HepG2 (cell line): ENCODE results near the gene SPARC. TPM values are rescaled to one million over a fixed set of nuclear protein-coding genes. Genes with fewer than 3 reads are reported as not detected.
A peak's percentile ranks its signal among the peaks of the same experiment; 100 is the strongest.

Experiments
- CHD4 ChIP-seq: fragments of 200-600 bp; sonication (generic); IDR thresholded peaks from 2 replicates; pipeline ENCODE4 v1.7.0; 2017; ENCODE audit warnings: mild to moderate bottlenecking, low read length, borderline replicate concordance
- CREB1 ChIP-seq, 2 experiments: fragments of 450-650 bp in 1 of 2; IDR thresholded peaks; 2 replicates each; pipeline ENCODE4 v1.6.1; 2016 to 2017; ENCODE audit warnings: control low read depth in 1 of 2, mild to moderate bottlenecking in 1 of 2, missing compliant biosample characterization in 1 of 2, missing genetic modification characterization in 1 of 2
- EP300 ChIP-seq, 3 experiments: sonication (generic) in 1 of 3; formaldehyde crosslinking in 1 of 3; IDR thresholded peaks; 2 replicates each; pipeline versions ENCODE4 v1.5.1 to v1.6.1; 2011 to 2020; ENCODE audit warnings: low read depth in 2 of 3, low read length in 2 of 3, borderline replicate concordance in 1 of 3, improper control_type of control experiment in 1 of 3, mild to moderate bottlenecking in 1 of 3, missing genetic modification reagents in 1 of 3, moderate library complexity in 1 of 3
- GATA4 ChIP-seq: sonication (generic); IDR thresholded peaks from 2 replicates; pipeline ENCODE4 v1.6.1; 2016; ENCODE audit warnings: antibody characterized with exemption, low read depth, borderline replicate concordance
- IKZF5 ChIP-seq: IDR thresholded peaks from 2 replicates; pipeline ENCODE4 v1.6.1; 2018; ENCODE audit warnings: missing genetic modification reagents, mild to moderate bottlenecking, missing compliant biosample characterization
- JARID2 ChIP-seq: sonication (generic); formaldehyde crosslinking; IDR thresholded peaks from 2 replicates; pipeline ENCODE4 v1.8.1; 2023; ENCODE audit warnings: missing genetic modification reagents, inconsistent platforms; ENCODE audit not compliant: insufficient replicate concordance
- JUN ChIP-seq: sonication (generic); formaldehyde crosslinking; IDR thresholded peaks from 2 replicates; pipeline ENCODE4 v1.4.0; 2020; ENCODE audit warnings: mild to moderate bottlenecking, missing genetic modification reagents
- NR2F2 ChIP-seq: IDR thresholded peaks from 2 replicates; pipeline ENCODE4 v1.6.1; 2012; ENCODE audit warnings: low read depth, inconsistent platforms, borderline replicate concordance
- RERE ChIP-seq: IDR thresholded peaks from 2 replicates; pipeline ENCODE4 v1.6.1; 2016; ENCODE audit warnings: low read depth, missing genetic modification reagents, missing compliant biosample characterization
- SAP130 ChIP-seq: IDR thresholded peaks from 2 replicates; pipeline ENCODE4 v1.6.1; 2016; ENCODE audit warnings: low read depth
- SPEN ChIP-seq: sonication (generic); formaldehyde crosslinking; IDR thresholded peaks from 2 replicates; pipeline ENCODE4 v1.5.1; 2020; ENCODE audit warnings: low read depth, mild to moderate bottlenecking, missing genetic modification reagents
- TCF7 ChIP-seq: sonication (generic); IDR thresholded peaks from 2 replicates; pipeline ENCODE4 v1.6.1; 2016; ENCODE audit warnings: antibody characterized with exemption, low read depth
- TFDP2 ChIP-seq: sonication (generic); formaldehyde crosslinking; IDR thresholded peaks from 2 replicates; pipeline ENCODE4 v1.4.0; 2020; ENCODE audit warnings: missing genetic modification reagents
- ZBTB3 ChIP-seq: sonication (generic); formaldehyde crosslinking; IDR thresholded peaks from 2 replicates; pipeline ENCODE4 v1.4.0; 2020; ENCODE audit warnings: low read depth, mild to moderate bottlenecking, moderate library complexity, missing genetic modification reagents, borderline replicate concordance
- ZKSCAN1 ChIP-seq: fragments of 150-350 bp; IDR thresholded peaks from 2 replicates; pipeline ENCODE4 v1.6.1; 2014; ENCODE audit warnings: low read length
- ZMYM2 ChIP-seq: sonication (generic); formaldehyde crosslinking; IDR thresholded peaks from 2 replicates; pipeline ENCODE4 v1.8.0; 2022; ENCODE audit warnings: mild to moderate bottlenecking, missing genetic modification reagents
- ZNF12 ChIP-seq: sonication (generic); formaldehyde crosslinking; IDR thresholded peaks from 2 replicates; pipeline ENCODE4 v1.5.0; 2020; ENCODE audit warnings: missing genetic modification reagents
- ZNF691 ChIP-seq: sonication (generic); formaldehyde crosslinking; IDR thresholded peaks from 2 replicates; pipeline ENCODE4 v1.4.0; 2020; ENCODE audit warnings: missing genetic modification reagents, low read depth, mild to moderate bottlenecking, borderline replicate concordance
- polyA plus RNA-seq, 8 experiments: library from polyadenylated mRNA; depleted of rRNA in 3 of 8; stranded (reverse) in 7 of 8; unstranded in 1 of 8; fragments of >200 nt; fragmentation: Illumina TruSeq in 4 of 8; extraction: Trizol in 4 of 8; gene quantifications; 2 replicates each; pipeline versions ENCODE4 v1.2.1 to v1.2.3, GENCODE V29; 2011 to 2016; ENCODE audit warnings: low read depth in 4 of 8, missing spikeins in 1 of 8, mixed read lengths in 1 of 8; ENCODE audit not compliant: insufficient read depth in 1 of 8
- total RNA-seq, 5 experiments: library from RNA; depleted of rRNA; stranded (reverse); fragments of >200 nt; fragmentation: Illumina TruSeq; extraction: Trizol; gene quantifications; 2 replicates each; pipeline ENCODE4 v1.2.3, GENCODE V29; 2016; ENCODE audit warnings: low read depth in 1 of 5

The SPARC gene
- total and polyA plus RNA-seq, 2 of the 13 experiments (the other 11 are each of a cell fraction or from before 2014, with no cell fraction given) = 76.7 to 192 TPM

- TF ChIP-seq EP300 (IDR thresholded peaks at IDR 0.05; ENCODE audit: low read depth in 2 of 2, low read length in 2 of 2) (peak; percentile 76 to 83), EP300 (CRISPR knock-in tag; IDR thresholded peaks at IDR 0.05; ENCODE audit: borderline replicate concordance) (peak; percentile 34; the same call in 1 of the 2 replicates), JUN (peak; percentile 84), ZNF12 (CRISPR knock-in tag) (peak; percentile 52; the same call in 1 of the 2 replicates), TCF7 (peak; percentile 95), GATA4 (peak; percentile 80; the same call in 1 of the 2 replicates), JARID2 (no peak), SPEN (CRISPR knock-in tag) (no peak), CHD4 (peak; percentile 51; the same call in 1 of the 2 replicates), SAP130 (CRISPR knock-in tag) (peak; percentile 55), ZMYM2 (CRISPR knock-in tag) (0 out of 2 replicates have a peak, but pooled peaks have one; percentile 8), CREB1 (IDR thresholded peaks at IDR 0.05) (no peak), CREB1 (CRISPR knock-in tag; IDR thresholded peaks at IDR 0.05) (peak; percentile 69), TFDP2 (CRISPR knock-in tag) (no peak), NR2F2 (peak; percentile 49; the same call in 1 of the 2 replicates), ZNF691 (CRISPR knock-in tag) (no peak), ZBTB3 (CRISPR knock-in tag) (no peak), ZKSCAN1 (peak; percentile 26; the same call in 1 of the 2 replicates), IKZF5 (CRISPR knock-in tag) (peak; percentile 50; the same call in 1 of the 2 replicates), RERE (CRISPR knock-in tag) (peak; percentile 94)
These were observed 68.6 kb downstream of the SPARC start (continued) for GRCh38 chr5:151617841-151618710.
